ENCODE data around the gene MBD3L3.

The MBD3L3 gene

DNA sequence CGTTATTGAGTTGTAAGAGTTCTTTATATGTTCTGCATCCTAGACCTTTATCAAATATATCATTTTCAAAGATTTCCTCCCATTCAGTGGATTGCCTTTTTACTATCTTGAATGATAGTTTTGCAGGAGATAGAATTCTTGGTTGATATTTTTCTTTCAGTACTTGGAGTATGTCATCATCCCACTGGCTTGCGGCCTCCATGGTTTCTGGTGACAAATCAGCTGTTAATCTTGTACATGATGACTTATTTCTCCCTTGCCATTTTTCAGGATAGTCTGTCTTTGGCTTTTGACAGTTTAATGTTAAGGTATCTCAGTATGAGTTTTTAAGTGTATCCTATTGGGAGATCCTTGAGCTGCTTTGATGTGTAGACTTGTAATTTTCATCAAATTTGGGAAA, 19.5 kb upstream of the MBD3L3 start:
- TF ChIP-seq EZH2 (optimal IDR thresholded peaks at IDR 0.05; ENCODE audit: low read depth, low read length), result no peak
- TF ChIP-seq CTCF (IDR thresholded peaks at IDR 0.05; ENCODE audit: low read length), result no peak
- no peak for TF ChIP-seq EZH2phosphoT487 (IDR thresholded peaks at IDR 0.05; ENCODE audit: low read length)
- H3K4me3 ChIP-seq (ENCODE audit: low read length), result no peak overlapping the region
- no peak overlapping the region for H3K4me2 ChIP-seq (ENCODE audit: low read depth, low read length)
- 0 out of 2 replicates have a peak, but pooled peaks cover 8% of the 10 kb centered on the region for H3F3A ChIP-seq (ENCODE audit: insufficient read depth, low read length)
- H2AFZ ChIP-seq (ENCODE audit: low read length), result no peak overlapping the region
- no peak for DNase-seq
- no peaks in the 10 kb centered on the region for H3K9me2 ChIP-seq (replicated peaks; ENCODE audit: insufficient read depth, low read length)
- H3K79me2 ChIP-seq (ENCODE audit: low read length), result no peaks in the 10 kb centered on the region
- H3K36me3 ChIP-seq (replicated peaks; ENCODE audit: insufficient read depth, low read length), result peaks cover 81% of the 10 kb centered on the region
- H4K20me1 ChIP-seq (ENCODE audit: insufficient read depth, low read length), result no peaks in the 10 kb centered on the region
- H3K9me3 ChIP-seq (replicated peaks; ENCODE audit: insufficient read depth, low read length), result peaks cover 5% of the 10 kb centered on the region; the same call in 1 of the 2 replicates
- no peak overlapping the region for H3K27ac ChIP-seq (ENCODE audit: low read length)
- no peak overlapping the region for H3K9ac ChIP-seq (ENCODE audit: low read length)
- H3K4me1 ChIP-seq (ENCODE audit: low read length), result no peaks in the 10 kb centered on the region
- no peaks in the 10 kb centered on the region for H3K27me3 ChIP-seq (replicated peaks; ENCODE audit: insufficient read depth, low read length)

DNA sequence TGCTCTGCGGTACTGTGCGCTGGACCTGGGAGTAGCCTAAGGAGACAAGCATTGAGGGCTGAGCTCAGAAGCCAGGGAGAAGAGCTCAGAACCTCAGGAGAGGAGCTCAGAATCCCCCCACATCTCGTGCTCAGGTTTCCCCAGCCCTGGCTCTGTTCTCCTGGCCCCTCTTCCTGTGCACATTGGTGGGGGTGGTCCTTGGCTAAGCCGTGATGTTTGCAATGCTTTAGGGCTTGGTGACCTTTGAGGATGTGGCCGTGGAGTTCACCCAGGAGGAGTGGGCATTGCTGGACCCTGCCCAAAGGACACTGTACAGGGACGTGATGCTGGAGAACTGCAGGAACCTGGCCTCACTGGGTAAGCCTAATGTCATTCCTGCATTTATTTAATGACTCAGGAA, 17.7 kb upstream of the MBD3L3 start:
- Histone ChIP-seq H3F3A (ENCODE audit: insufficient read depth, low read length) (no peaks in the 10 kb centered on the region), H3K4me1 (ENCODE audit: low read length) (no peaks in the 10 kb centered on the region), H3K36me3 (replicated peaks; ENCODE audit: insufficient read depth, low read length) (peaks cover 74% of the 10 kb centered on the region), H3K27me3 (replicated peaks; ENCODE audit: insufficient read depth, low read length) (no peaks in the 10 kb centered on the region), H3K4me2 (ENCODE audit: low read depth, low read length) (no peak overlapping the region), H3K9me3 (replicated peaks; ENCODE audit: insufficient read depth, low read length) (no peaks in the 10 kb centered on the region), H3K79me2 (ENCODE audit: low read length) (peaks cover 3% of the 10 kb centered on the region; the same call in 1 of the 2 replicates), H3K9ac (ENCODE audit: low read length) (no peak overlapping the region), H4K20me1 (ENCODE audit: insufficient read depth, low read length) (no peaks in the 10 kb centered on the region), H2AFZ (ENCODE audit: low read length) (no peak overlapping the region), H3K27ac (ENCODE audit: low read length) (no peak overlapping the region), H3K9me2 (replicated peaks; ENCODE audit: insufficient read depth, low read length) (no peaks in the 10 kb centered on the region), H3K4me3 (ENCODE audit: low read length) (no peak overlapping the region)
- DNase-seq, result no peak
- no peak for TF ChIP-seq CTCF (IDR thresholded peaks at IDR 0.05; ENCODE audit: low read length)
- TF ChIP-seq EZH2phosphoT487 (IDR thresholded peaks at IDR 0.05; ENCODE audit: low read length), result no peak
- no peak for TF ChIP-seq EZH2 (optimal IDR thresholded peaks at IDR 0.05; ENCODE audit: low read depth, low read length)

GRCh38 chr19:7074705-7075282, 16.3 kb upstream of the MBD3L3 start:
- Histone ChIP-seq H3K9ac (ENCODE audit: low read length) (no peak overlapping the region), H3K4me2 (ENCODE audit: low read depth, low read length) (no peak overlapping the region), H4K20me1 (ENCODE audit: insufficient read depth, low read length) (no peaks in the 10 kb centered on the region), H3K27ac (ENCODE audit: low read length) (no peak overlapping the region), H3K79me2 (ENCODE audit: low read length) (peaks cover 17% of the 10 kb centered on the region), H3K36me3 (replicated peaks; ENCODE audit: insufficient read depth, low read length) (peaks cover 62% of the 10 kb centered on the region), H3K27me3 (replicated peaks; ENCODE audit: insufficient read depth, low read length) (no peaks in the 10 kb centered on the region), H3K9me2 (replicated peaks; ENCODE audit: insufficient read depth, low read length) (no peaks in the 10 kb centered on the region), H3K4me1 (ENCODE audit: low read length) (peaks cover 4% of the 10 kb centered on the region; the same call in 1 of the 2 replicates), H3K4me3 (ENCODE audit: low read length) (no peak overlapping the region), H3K9me3 (replicated peaks; ENCODE audit: insufficient read depth, low read length) (no peaks in the 10 kb centered on the region), H2AFZ (ENCODE audit: low read length) (no peak overlapping the region), H3F3A (ENCODE audit: insufficient read depth, low read length) (0 out of 2 replicates have a peak, but pooled peaks cover 4% of the 10 kb centered on the region)
- TF ChIP-seq EZH2 (optimal IDR thresholded peaks at IDR 0.05; ENCODE audit: low read depth, low read length), result no peak
- TF ChIP-seq CTCF (IDR thresholded peaks at IDR 0.05; ENCODE audit: low read length), result no peak
- no peak for TF ChIP-seq EZH2phosphoT487 (IDR thresholded peaks at IDR 0.05; ENCODE audit: low read length)
- no peak for DNase-seq
